Measurements from ENCODE around the gene CHTOP. TPM values are rescaled to one million over a fixed set of nuclear protein-coding genes. Genes with fewer than 3 reads are reported as not detected.

Gene CHTOP
- total and polyA plus RNA-seq, 2 of the 13 experiments (the other 11 are each of a cell fraction or from before 2014, with no cell fraction given) = 38.0 to 51.9 TPM

GRCh38 chr1:153679337-153680119 is 45.7 kb downstream of the CHTOP start (continued):
- TF ChIP-seq ZFY (CRISPR knock-in tag; IDR thresholded peaks at IDR 0.05) (peak; percentile 32; the same call in 1 of the 2 replicates), ZNF761 (CRISPR knock-in tag; conservative IDR thresholded peaks at IDR 0.05) (no peak), MAX (IDR thresholded peaks at IDR 0.05) (peak; percentile 23; the same call in 1 of the 2 replicates), THYN1 (CRISPR knock-in tag; IDR thresholded peaks at IDR 0.05; ENCODE audit: borderline replicate concordance, low read depth) (no peak), HMGXB4 (CRISPR knock-in tag; IDR thresholded peaks at IDR 0.05; ENCODE audit: borderline replicate concordance in 1 of 2, low read depth in 1 of 2) (peak in 1 of 2 experiments; percentile 39; a peak in 1 of 4 replicates), KAT2B (IDR thresholded peaks at IDR 0.05; ENCODE audit: borderline replicate concordance, low read depth, low read length) (no peak), ZBTB4 (CRISPR knock-in tag; IDR thresholded peaks at IDR 0.05; ENCODE audit: borderline replicate concordance) (no peak), ZNF350 (CRISPR knock-in tag; IDR thresholded peaks at IDR 0.05; ENCODE audit: borderline replicate concordance, low read depth) (no peak), ZNF660 (CRISPR knock-in tag; IDR thresholded peaks at IDR 0.05; ENCODE audit: borderline replicate concordance, low read depth) (no peak), CTCF (CRISPR knock-in tag; IDR thresholded peaks at IDR 0.05) (peak; percentile 25; the same call in 1 of the 2 replicates), GLI4 (CRISPR knock-in tag; IDR thresholded peaks at IDR 0.05; ENCODE audit: borderline replicate concordance) (no peak), WIZ (CRISPR knock-in tag; IDR thresholded peaks at IDR 0.05) (no peak)
- TF ChIP-seq, protein P1, sequence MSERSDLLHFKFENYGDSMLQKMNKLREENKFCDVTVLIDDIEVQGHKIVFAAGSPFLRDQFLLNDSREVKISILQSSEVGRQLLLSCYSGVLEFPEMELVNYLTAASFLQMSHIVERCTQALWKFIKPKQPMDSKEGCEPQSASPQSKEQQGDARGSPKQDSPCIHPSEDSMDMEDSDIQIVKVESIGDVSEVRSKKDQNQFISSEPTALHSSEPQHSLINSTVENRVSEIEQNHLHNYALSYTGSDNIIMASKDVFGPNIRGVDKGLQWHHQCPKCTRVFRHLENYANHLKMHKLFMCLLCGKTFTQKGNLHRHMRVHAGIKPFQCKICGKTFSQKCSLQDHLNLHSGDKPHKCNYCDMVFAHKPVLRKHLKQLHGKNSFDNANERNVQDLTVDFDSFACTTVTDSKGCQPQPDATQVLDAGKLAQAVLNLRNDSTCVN (CRISPR knock-in tag; IDR thresholded peaks at IDR 0.05; ENCODE audit: borderline replicate concordance) = no peak
- TF ChIP-seq, protein P2, sequence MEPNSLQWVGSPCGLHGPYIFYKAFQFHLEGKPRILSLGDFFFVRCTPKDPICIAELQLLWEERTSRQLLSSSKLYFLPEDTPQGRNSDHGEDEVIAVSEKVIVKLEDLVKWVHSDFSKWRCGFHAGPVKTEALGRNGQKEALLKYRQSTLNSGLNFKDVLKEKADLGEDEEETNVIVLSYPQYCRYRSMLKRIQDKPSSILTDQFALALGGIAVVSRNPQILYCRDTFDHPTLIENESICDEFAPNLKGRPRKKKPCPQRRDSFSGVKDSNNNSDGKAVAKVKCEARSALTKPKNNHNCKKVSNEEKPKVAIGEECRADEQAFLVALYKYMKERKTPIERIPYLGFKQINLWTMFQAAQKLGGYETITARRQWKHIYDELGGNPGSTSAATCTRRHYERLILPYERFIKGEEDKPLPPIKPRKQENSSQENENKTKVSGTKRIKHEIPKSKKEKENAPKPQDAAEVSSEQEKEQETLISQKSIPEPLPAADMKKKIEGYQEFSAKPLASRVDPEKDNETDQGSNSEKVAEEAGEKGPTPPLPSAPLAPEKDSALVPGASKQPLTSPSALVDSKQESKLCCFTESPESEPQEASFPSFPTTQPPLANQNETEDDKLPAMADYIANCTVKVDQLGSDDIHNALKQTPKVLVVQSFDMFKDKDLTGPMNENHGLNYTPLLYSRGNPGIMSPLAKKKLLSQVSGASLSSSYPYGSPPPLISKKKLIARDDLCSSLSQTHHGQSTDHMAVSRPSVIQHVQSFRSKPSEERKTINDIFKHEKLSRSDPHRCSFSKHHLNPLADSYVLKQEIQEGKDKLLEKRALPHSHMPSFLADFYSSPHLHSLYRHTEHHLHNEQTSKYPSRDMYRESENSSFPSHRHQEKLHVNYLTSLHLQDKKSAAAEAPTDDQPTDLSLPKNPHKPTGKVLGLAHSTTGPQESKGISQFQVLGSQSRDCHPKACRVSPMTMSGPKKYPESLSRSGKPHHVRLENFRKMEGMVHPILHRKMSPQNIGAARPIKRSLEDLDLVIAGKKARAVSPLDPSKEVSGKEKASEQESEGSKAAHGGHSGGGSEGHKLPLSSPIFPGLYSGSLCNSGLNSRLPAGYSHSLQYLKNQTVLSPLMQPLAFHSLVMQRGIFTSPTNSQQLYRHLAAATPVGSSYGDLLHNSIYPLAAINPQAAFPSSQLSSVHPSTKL (CRISPR knock-in tag; IDR thresholded peaks at IDR 0.05) = 0 out of 2 replicates have a peak, but pooled peaks have one; percentile 8

Data from HepG2 (cell line).